Stimulated activated CD4-positive, alpha-beta T cell treated with anti-CD3 and anti-CD28 coated beads, Interleukin-12 subunit alpha, Interleukin-12 subunit beta, amount 100 ng/mL, for 24 hours (primary cell): Measurements from ENCODE around the gene MRPL14.

Experiments used
- DNase-seq, 2 experiments: peaks; one replicate each; pipeline ENCODE4 v3.0.0-alpha.2; 2020; ENCODE audit warnings: low read depth in 2 of 2

The MRPL14 gene

DNA sequence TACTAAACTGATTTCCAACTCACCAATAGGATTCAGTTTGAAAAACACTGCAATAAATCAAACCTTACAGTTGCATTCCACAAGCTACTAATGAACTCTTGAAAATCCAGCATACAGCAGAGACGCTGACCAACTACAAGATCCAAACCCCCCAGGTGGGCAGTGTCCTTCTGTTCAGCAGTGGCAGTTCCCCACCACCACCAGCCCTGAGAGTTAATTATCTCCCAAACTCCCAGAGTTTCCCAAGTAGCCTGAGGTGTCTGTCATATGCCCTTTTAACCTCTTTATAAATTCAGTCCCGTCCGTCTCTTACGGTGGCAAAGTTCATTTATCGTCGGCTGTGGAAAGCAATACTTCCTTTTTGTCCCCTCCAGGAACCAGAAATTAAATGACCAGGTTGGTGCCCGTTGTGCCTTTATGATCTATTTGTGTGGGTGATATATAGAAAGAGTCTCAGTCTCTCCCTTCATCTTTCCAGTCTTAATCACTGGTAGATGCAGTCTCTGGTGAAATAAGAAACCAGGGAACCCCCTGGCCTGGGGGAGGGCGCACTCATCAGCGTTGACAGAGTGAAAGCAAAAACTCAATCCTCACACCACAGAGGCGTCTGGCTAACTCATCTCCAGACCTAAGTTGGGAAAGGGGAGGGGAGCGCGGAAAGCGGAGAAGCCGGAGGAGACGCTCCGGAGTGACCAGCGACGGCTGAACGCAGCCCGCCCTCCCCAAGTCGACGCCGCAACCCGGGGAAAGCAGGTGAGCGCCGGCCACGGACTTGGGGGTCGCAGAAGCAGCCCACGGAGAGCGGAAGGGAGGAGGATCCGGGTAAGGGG lies 717 bp downstream of the MRPL14 start:
- DNase-seq = peak; percentile 69 to 78

DNA sequence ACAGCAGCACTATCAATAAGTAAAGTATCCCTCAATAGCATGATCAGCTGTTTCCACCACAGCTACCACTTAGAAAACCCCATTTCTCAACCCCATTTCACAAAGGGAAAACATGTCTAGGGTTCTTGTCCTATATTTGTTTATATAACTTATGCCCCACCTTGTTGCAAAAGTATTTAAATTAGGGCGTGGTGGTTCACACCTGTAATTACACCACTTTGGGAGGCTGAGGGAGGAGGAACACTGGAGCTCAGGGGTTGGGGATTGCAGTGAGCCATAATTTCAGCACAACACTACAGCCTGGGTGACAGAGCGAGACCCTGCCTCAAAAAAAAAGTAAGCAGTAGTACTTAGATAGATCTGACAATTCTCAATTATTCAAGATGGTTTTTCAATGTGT lies 3.7 kb downstream of the MRPL14 start:
- no peak for DNase-seq

DNA sequence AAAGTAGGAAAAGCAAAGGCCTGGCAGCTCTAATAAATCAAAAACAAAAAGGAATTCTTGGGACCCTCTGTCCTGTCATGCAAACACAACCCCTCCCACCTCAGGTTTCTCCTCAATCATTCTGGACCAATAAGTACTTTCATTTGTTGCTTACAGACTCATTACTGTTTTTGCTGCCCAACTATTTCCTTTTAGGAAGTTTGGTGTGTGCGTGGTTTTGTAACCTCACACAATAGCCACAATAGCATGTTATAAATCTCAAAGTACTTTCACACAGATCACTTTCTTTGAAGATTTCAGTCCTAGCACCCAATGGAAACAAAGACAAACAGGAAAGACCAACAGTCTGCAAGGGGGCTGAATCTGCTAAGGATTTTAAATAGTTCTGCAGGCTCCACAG lies 4.5 kb downstream of the MRPL14 start:
- DNase-seq = no peak

DNA sequence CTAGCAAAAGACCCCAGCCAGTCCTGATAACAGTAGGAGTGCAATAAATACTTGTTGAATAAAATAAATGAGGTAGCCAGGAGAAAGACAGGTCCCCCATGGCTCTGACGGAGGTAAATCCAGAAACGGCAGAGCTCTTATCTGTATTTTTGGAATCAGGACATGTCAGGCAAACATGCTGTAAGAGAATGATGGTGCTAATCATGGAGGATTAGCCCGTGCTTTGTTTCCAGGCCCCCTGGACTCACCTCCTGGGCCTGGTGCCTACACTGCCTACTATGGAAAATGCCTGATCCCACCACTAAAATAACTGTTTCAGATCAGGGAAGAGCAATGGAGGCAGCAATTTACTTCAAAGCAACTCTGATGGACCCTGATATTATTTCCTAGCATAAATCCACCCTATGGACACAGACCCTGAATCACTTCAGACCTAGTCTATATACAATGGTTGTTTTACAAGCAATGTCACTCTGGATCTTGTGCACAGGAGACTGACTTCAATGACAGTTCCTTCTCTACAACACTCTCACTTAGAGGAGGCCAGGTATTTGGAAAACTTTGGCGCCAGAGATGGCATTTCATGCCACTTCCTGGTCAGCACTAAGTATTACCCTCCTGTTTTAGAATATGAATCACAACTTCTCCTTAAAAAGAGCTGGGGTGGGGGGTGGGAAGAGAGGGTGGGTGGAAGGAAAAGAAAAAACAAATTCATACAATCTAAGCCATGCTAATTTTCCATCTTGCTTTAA lies 6.4 kb downstream of the MRPL14 start:
- no peak for DNase-seq

DNA sequence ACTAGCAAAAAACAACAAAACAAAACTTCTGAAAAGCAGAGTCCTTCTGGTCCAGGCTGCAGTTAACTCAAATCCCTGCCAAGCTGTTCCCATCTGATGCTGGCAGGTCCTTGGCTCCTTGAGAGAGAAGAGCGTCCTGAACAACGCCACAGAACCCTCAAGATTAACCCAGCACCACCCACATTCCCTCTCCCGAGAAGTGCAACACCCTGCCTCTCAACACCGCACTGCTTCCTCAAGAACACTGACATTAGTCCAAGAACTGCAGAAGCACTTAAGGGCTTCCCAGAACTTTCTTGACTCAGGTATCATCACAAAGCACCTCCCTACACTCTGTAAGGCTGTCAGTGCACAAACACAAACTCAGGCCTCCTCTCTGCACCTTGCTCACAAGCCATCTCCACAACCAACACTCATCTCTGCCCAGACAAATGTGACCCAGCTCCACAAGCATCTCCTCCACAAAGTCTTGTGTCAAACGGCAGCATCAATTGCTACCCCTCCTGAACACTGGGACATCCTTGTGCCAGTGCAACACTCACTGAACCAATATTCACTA lies 7.5 kb downstream of the MRPL14 start:
- no peak for DNase-seq

DNA sequence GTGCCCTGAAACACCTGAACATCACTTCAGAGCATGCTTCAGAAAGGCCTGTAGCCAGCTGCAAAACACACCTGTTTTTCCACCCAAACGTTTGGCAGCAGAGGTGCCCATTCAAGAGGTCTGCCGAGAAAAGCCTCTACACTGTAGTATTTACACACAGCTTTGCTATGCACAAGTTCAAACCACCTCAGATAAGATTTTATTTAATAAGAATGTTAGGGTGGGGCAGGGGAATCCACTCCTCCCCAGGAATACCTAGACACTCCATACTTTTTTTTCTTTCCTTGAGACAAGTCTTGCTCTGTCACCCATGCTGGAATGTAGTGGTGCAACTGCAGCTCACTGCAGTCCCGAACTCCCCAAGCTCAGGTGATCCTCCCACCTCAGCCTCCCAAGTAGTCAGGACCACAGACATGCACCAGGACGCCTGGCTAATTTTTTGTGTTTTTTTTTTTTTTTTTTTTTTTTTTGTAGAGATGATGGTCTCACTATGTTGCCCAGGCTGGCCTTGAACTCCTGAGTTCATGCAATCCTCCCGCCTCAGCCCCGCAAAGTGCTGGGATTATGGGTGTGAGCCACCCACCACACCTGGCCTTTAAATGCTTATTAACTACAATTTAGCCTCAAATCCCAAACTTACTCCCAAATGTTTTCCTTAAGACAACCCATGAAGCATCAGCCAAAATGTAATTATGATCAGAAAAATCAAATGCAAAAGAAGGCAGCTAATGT lies 9.7 kb downstream of the MRPL14 start:
- DNase-seq = no peak

DNA sequence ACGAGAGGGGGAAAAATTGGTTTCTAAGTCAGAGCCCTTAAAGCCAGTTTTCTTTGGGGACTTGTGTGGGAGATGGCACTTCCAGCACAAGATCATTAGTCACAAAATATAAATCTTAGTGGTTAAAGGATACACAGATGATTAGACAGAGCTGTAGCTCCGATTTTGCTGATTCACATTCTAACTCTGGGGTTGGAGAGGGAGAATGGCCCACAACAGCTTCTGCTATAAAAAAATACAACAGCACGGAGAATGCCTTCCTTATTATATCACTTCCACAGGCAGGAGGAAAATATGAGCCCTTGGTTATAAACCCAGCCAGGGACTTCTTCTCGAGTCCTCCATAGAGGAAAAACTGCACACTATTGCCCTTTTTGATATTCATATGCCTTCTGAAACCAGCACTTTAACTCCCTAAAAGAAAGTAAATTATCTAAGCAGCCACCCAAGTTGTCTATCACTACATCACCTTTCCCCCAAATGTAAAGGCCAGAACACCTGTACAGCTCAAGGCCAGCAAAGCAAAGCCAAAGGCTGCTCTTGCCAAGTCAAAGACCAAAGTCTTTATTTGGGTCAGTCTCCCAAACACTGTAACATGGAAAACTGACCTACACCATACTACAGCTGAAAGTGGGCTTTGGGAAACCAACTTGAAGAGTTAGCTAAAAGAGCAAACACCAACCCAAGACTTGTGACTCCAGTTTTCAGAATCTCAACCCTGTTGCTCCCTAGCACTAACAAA lies 10.4 kb downstream of the MRPL14 start:
- DNase-seq = no peak

DNA sequence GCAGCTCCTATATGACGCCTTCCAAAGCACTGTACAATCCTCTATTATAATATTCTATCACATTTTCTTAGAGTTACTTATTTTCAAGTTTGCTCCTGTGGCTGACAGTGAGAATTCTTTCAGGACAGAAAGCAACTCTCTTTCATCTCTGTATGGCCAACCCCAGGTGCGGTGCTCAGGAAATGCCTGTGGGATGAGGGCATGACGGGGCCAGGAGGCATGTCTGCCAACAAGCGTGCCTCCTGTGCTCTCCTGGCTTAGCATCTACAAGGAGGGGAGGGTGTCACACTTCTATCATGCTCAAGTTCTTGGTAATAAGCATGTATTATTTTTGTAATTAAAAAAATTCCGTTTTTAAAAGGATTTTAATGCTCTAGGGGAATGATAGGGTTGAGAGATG lies 11.4 kb downstream of the MRPL14 start:
- no peak for DNase-seq

DNA sequence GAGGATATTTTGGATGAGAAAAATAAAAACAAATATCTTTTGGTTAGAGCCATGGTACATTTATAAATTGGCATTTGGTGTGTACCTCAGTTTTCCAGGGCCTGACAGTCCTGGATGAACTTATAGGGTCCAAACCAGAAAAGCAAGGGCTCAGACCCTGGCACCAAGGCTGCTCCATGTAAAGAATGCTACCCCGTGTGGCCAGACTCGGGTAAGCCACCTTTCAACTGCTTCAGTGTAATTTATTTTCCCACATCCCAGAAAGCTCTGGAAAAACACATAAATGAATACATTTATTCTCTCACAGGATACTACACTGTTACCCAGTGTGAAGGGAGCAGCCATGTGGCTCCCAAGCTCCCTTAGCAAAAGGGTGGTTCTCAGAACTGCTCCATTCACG lies 13.8 kb downstream of the MRPL14 start:
- DNase-seq = no peak

DNA sequence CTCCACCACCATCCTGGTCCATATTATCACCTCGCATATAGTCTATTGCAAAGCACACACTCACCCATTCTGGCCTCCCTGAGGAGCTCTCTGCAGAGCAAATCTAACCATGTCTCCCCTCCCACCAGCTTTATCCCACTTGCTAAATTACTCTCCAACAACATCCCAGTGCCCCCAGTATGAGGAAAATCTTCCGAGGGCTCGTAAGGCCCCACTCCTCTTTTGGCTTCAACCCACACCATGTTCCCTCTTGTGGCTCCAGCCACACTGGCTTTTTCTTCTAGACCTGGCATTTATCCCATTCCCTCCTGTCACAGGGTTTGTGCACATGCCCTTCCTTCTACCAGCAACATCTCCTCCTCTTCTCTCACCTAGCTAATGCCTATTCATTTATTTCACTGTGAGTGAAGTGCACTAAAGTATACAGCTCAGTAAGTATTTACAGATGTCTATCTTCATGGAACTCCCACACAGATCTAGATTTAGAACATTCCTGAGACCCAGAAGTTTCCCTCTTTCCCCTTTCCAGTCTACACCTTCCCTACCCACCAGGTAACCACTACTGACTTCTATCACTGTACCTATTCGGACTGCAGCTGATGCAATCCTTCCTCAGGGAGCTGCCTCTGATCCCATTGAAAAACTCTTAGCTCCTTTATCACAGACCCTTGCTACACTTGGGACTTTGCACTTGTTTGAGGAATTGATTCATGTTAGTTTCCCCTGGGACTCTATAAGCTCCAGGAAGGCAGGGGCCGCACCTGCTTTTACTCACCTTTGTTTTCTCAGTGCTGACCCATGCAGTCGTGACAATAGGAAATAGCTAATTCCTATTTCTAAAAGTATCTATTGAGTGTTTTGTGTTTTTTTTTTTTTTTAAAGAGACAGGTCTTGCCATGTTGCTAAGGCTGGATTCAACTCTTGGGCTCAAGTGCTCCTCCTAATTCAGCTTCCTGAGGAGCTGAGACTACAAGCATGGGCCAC lies 15.5 kb downstream of the MRPL14 start:
- no peak for DNase-seq

DNA sequence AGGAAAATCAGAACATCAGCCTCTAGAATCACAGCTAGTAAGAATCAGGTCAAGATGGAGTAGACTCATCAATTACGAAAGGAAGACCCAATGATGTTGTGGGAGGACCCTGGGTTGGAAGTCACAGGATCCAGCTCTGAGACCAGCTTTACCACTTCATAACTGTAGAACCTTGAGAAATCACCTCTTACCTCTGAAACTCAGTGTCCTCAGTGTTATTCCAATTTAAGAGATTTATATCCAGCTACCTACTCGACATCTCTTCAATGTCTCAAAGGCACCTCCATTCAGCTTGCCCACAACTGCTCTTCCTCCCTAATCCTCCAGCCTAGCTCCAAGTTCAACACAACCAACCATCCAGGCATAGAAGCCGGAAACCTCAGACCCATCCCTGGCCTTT lies 16.3 kb downstream of the MRPL14 start:
- DNase-seq = no peak

DNA sequence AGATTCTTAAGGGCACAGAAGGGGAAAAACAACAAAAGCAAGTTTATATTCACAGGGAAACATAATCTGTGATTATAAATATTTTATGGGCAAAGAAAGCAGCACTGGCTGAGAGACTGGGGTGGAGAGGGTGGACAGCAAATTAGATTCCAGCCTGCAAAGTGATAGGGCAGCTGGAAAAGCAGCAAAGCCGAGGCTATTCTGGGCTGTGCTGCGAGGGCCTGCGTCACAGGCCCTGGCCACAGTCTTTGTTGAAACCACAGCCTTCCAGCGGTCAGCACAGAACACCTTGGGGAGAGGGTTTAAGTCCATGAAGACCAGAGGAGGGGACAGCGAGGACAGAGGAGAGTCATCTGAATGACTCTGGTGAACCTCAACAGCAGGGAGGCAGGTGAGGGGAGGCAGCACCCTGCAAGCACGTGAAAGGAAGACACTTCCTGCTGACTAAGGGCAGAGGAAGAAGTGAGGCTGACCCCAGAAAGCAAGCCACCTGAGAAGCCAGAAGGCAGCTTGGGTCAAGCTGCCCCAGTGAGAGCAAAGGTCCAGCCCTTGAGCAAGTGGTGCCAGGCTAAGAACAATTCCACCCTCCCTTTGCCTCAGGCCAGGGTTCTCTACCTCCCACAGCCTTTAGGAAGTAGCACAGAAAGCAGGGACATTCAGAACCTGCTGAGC lies 17.1 kb downstream of the MRPL14 start:
- no peak for DNase-seq

DNA sequence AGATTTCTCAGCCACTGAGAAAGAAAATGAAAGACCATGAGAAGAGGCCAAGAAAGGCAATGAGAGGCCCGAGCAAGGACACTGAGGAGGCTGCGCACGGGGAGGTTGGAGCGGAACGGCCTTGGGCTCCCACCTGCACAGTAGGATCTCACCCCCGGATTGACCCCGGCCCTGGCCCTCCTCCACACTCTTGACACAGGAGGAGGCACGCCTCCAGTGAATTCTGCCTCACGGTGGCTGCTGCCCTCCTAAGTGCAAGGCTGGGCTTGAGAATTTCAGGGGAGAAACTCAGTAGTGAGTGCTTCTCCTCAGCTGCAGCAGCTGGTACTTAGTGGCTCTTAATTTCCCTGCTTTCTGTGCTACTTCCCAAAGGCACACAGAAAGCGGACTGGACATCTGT lies 18.0 kb downstream of the MRPL14 start:
- no peak for DNase-seq

DNA sequence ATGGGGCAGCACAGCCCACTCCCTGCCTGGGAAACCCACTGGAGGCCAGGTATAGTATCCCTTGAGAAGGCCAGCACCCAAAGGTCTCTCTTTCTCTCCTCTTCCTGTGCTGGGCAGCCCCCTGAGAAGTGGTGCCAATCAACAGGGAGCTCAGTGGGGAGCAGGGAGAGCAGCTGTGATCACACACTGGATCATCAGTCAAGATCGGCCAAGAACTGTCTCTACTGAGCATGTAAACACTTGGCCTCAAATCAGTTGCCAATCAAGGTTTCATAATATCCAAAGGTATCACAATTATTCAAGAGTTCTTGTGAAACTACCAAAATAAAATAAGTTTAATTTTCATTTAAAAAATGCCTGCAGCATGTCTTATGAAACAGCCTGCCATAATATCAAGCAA lies 18.8 kb downstream of the MRPL14 start:
- DNase-seq = no peak

DNA sequence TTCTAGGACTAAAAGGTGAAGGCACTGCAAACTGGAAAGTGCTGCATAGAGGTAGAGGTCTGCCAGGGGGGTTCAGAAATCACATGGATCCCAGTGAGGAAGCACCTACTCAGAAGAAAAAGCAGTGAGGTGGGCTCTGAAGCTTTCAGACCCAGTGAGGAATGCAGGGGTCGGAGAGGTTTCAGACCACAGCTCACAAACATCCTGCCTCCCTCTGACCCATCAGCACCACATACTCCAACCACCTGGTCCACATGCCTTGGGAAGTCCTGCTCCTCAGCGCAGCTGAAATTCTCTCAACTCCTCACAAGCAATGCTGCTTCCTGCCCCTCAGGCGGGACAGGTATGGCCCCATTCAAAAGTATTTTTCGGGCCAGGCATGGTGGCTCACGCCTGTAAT lies 20.2 kb downstream of the MRPL14 start:
- DNase-seq = no peak

DNA sequence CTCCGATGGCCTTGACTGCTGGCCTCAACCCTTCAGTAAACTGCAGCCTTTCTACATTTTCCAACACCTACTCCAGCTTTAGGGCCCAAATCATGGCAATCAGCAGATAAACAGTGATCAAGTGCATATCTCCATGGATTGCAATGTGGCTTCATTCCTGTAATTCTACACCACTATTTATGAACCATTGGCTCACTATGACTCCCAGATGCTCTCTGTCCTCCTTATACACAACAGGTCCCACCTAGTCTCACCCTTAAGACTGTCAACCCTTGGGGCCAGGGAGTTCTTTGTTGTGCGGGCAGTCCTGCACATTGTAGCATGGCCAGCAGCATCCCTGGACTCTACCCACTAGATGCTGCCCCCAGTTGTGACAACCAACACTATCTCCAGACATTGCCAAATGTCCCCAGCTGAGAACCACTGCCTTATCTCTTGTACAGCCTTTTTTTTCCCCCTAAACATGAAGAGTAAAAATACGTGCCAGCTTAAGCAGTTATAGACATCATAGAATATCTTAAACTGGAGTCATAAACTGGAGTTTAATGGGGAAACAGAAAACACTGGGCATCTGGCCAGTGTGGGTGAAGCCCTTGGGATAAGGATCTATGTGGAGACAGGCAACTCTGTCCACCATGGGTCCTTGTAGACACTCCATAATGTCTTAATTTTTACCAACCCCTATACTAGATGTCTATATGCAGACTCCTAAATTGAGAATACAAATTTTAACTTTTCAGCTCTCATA lies 21.1 kb downstream of the MRPL14 start:
- DNase-seq = no peak

DNA sequence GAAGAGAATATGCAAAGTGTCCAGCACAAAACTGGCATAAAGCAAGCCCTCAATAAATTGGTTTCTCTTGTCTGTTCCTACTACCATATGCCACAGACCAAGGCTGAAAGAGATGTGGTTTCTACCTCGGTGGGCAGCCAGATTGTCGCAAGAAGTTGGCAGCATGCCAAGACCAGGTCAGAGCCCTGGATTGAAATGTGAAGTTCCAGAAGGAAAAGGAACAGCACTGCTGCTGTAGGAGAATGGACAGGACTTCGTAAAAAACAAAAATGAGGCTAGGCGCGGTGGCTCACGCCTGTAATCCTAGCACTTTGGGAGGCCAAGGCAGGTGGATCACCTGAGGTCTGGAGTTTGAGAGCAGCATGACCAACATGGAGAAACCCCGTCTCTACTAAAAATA lies 22.1 kb downstream of the MRPL14 start:
- DNase-seq = no peak

DNA sequence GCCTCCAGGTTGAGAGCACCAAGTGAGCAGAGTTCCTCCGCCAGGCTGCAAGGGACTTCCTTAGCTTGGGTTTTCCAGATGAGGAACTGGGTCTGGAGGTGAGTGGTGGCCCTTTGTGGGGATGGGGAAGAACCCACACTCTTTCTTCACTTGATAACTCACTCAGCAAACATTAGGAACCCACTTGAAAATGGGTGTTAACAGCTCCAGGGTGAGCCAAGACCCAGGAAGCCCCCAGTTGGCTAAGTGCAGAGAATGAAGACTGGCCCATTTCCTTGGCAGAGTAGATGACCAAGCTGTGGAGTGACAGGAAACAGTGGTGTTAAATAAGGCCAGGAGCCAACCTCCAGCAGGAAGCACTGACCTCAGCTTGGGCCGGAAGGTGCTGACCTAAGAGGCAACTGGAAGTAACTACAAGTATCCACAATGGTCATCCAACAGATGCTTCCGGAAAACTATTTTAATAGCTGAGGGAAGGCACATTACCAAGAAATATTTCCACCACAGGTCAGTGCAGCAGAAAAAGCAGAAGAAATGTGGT lies 22.7 kb downstream of the MRPL14 start:
- DNase-seq = no peak

DNA sequence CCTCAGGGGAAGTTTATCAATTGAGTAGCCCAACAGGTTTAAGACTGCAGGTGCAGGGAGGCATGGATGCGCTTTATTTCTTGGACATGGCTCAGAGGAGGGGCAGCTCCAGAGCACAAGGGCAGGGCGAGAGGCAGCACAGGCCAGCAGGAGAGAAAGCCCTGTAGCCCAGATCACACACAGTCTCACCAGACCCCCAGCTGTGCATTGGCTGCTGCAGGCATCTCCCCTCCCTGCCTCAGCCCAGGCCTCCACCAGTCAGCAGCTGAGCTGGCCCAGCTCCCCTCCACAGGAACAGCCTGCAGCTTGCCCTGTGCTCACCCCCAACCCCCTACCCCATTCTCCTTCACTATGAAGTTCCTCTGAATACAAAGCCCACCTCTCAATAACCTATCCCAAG lies 24.7 kb downstream of the MRPL14 start:
- DNase-seq = no peak
